GM21360 (cell line): ENCODE results near the gene CYP8B1.

Source experiments
- ATAC-seq: cut with Tn5 transposase; IDR thresholded peaks from one replicate; pipeline ENCODE4 v1.9.1; 2021; ENCODE audit warnings: mild to moderate bottlenecking, moderate library complexity; ENCODE audit not compliant: unreplicated experiment

The CYP8B1 gene

GRCh38 chr3:42875325-42876151 lies at the start of gene CYP8B1:
Gene CYP8B1, minus strand, starts transcription at chr3:42875879. Its CDS starts 63 bp downstream, at chr3:42875816.
- no peak for ATAC-seq

GRCh38 chr3:42923606-42924005 lies 47.9 kb upstream of the CYP8B1 start:
- no peak for ATAC-seq

GRCh38 chr3:42914771-42915515 lies 39.3 kb upstream of the CYP8B1 start:
- no peak for ATAC-seq

- no peak for ATAC-seq
Observed at GRCh38 chr3:42911551-42911950, 35.9 kb upstream of the CYP8B1 start.

GRCh38 chr3:42908675-42909074 lies 33.0 kb upstream of the CYP8B1 start:
- no peak for ATAC-seq

- no peak for ATAC-seq
Observed at GRCh38 chr3:42906848-42907183, 31.1 kb upstream of the CYP8B1 start.

GRCh38 chr3:42906070-42906847 lies 30.6 kb upstream of the CYP8B1 start, which contains the start of gene ZNF662:
Gene ZNF662, plus strand, starts transcription at chr3:42906142. Its CDS starts 1,973 bp downstream, at chr3:42908115.
- no peak for ATAC-seq

GRCh38 chr3:42905740-42906069 lies 30.0 kb upstream of the CYP8B1 start:
- no peak for ATAC-seq

- ATAC-seq = no peak
Observed at GRCh38 chr3:42904076-42904475, 28.4 kb upstream of the CYP8B1 start.

GRCh38 chr3:42902257-42902656 lies 26.6 kb upstream of the CYP8B1 start:
- ATAC-seq = no peak

- no peak for ATAC-seq
Observed at GRCh38 chr3:42901073-42901415, 25.4 kb upstream of the CYP8B1 start.

- no peak for ATAC-seq
Observed at GRCh38 chr3:42900226-42901072, 24.8 kb upstream of the CYP8B1 start.

GRCh38 chr3:42898896-42899675 lies 23.4 kb upstream of the CYP8B1 start:
- ATAC-seq = no peak

GRCh38 chr3:42895580-42895868 lies 19.8 kb upstream of the CYP8B1 start:
- no peak for ATAC-seq

- no peak for ATAC-seq
Observed at GRCh38 chr3:42894698-42895579, 19.3 kb upstream of the CYP8B1 start.

GRCh38 chr3:42892807-42893206 lies 17.1 kb upstream of the CYP8B1 start:
- no peak for ATAC-seq

- ATAC-seq = no peak
Observed at GRCh38 chr3:42892169-42892568, 16.5 kb upstream of the CYP8B1 start.

- ATAC-seq = no peak
Observed at GRCh38 chr3:42891042-42891441, 15.4 kb upstream of the CYP8B1 start.

GRCh38 chr3:42887084-42887483 lies 11.4 kb upstream of the CYP8B1 start:
- ATAC-seq = no peak
